ENCODE measurements around the gene NOX3.

The NOX3 gene

DNA sequence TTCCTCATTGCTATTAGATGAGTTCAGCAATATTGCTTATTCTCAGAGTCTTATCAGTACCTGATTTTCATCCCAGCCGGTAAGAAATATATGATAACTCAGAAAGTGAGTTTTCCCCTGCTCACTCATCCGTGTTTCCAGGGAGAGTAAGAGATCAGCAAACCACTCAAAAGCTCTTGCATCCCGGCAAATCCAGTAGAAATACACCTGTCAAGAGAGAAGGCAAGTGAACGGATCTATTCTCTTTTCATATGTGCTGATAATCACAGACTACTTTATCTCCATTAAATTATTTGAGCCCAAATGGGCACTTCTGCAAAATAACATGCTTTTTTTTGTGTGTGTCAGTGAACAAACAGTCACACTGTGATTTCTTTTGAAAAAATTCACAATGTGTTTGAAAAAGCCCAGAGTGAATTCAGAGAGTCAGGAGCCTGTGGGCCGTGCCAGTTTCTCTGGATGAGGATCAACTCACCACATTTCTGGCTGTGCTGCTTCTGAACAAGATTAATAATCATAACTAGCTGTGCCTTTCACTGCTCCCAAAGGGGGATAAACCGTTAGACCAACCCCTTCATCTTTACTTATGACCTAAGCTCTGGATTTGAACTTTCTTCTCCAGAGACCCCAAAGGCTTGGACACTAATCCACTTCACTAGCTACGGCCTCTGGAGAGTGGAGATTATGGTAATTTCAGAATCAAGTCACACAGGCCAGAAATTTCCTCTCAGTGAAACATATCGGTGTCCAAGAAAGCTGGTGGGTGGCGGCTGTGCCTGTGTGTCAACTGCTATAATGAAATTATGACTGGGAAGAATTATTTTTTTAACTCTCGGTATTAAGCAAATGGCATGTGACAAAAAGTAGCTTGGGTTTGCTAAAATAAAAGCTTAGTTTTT, 44.2 kb downstream of the NOX3 start:
- TF ChIP-seq, protein P1, sequence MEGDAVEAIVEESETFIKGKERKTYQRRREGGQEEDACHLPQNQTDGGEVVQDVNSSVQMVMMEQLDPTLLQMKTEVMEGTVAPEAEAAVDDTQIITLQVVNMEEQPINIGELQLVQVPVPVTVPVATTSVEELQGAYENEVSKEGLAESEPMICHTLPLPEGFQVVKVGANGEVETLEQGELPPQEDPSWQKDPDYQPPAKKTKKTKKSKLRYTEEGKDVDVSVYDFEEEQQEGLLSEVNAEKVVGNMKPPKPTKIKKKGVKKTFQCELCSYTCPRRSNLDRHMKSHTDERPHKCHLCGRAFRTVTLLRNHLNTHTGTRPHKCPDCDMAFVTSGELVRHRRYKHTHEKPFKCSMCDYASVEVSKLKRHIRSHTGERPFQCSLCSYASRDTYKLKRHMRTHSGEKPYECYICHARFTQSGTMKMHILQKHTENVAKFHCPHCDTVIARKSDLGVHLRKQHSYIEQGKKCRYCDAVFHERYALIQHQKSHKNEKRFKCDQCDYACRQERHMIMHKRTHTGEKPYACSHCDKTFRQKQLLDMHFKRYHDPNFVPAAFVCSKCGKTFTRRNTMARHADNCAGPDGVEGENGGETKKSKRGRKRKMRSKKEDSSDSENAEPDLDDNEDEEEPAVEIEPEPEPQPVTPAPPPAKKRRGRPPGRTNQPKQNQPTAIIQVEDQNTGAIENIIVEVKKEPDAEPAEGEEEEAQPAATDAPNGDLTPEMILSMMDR (IDR thresholded peaks at IDR 0.05; ENCODE audit: insufficient read depth, low read depth, low read length, missing control alignments), result no peak
- no peak for DNase-seq (ENCODE audit: low read depth)
- no peak overlapping the region for H3K4me3 ChIP-seq (ENCODE audit: low read depth, low read length)

DNA sequence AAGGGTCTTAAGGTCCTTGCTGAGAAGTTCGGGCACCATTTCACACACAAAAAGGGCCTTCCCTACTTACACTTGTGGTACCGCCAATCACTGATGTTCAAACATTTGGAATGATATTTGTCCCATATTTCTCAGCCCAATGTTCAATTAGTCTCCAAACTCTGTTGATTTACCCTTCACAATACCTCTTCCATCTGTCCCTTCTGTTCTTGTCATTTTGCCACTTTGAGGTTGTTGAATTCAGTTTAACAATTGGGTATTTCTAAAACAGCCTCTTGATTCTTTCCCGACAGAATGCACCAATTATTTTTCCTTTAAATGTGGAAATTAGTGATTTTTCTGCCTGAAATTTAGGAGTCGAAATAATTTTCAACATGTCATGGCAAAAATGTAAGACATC, 46.2 kb downstream of the NOX3 start:
- no peak overlapping the region for H3K4me3 ChIP-seq (ENCODE audit: low read depth, low read length)
- no peak for DNase-seq (ENCODE audit: low read depth)
- TF ChIP-seq, protein P1 (IDR thresholded peaks at IDR 0.05; ENCODE audit: insufficient read depth, low read depth, low read length, missing control alignments), result no peak

DNA sequence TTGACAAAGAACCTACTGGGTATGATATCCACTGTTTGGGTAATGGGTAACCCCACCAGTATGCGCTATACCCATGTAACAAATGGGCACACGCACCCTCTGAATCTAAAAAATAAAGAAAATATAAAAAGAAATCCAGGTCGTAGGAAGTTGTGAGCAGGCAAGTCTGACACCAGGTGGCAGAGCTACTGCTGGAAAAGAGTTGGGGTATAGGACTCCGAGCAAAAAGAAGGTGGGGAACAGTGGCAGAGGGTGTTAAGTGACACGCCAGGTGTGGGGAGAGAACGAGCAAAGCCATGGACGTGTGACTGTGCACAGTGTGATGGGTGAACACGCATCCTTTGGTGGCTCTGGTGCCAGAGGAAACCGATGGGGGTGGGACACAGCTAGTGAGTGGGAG, 46.7 kb downstream of the NOX3 start:
- no peak overlapping the region for H3K4me3 ChIP-seq (ENCODE audit: low read depth, low read length)
- DNase-seq (ENCODE audit: low read depth), result no peak
- TF ChIP-seq, protein P1 (IDR thresholded peaks at IDR 0.05; ENCODE audit: insufficient read depth, low read depth, low read length, missing control alignments), result no peak

DNA sequence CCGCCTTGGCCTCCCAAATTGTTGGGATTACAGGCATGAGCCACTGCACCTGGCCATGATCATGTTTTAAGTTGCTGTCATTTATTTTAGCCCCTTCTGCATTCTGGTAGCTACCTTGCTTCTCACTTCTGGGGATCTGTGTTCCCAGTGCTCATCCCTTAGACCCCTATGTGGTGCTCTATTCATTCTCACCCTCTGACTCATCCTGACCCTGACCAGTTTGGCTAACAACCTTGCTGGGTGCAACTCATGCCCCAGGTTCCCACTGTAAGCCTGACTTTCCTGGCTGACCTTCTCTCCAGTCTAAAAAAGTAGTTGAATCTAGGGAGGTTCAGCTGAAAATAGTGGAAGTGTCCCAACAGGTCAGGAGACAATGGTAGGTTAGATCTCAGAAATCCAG, 47.4 kb downstream of the NOX3 start:
- TF ChIP-seq, protein P1 (IDR thresholded peaks at IDR 0.05; ENCODE audit: insufficient read depth, low read depth, low read length, missing control alignments), result no peak
- DNase-seq (ENCODE audit: low read depth), result no peak
- H3K4me3 ChIP-seq (ENCODE audit: low read depth, low read length), result no peak overlapping the region

DNA sequence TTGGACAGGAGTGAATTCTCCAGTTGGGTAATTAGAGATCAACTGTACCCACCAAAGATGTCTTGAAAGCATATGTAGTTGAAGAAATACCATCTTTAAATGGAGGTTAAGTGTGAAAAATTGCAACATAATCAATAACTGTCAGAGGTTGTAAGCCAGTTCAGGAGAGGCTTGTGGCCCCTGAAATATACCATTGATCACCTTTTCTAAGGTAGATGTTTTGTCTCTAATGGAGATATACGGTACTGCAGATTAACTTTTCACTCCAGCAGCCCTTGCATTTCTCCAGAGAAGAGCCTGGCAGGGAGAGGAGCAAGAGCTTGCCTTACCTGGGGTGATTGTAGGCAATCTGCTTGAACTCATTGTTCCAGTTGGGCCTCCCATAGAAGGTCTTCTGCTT, 48.8 kb downstream of the NOX3 start:
- DNase-seq (ENCODE audit: low read depth), result no peak
- no peak overlapping the region for H3K4me3 ChIP-seq (ENCODE audit: low read depth, low read length)
- TF ChIP-seq, protein P1 (IDR thresholded peaks at IDR 0.05; ENCODE audit: insufficient read depth, low read depth, low read length, missing control alignments), result no peak

DNA sequence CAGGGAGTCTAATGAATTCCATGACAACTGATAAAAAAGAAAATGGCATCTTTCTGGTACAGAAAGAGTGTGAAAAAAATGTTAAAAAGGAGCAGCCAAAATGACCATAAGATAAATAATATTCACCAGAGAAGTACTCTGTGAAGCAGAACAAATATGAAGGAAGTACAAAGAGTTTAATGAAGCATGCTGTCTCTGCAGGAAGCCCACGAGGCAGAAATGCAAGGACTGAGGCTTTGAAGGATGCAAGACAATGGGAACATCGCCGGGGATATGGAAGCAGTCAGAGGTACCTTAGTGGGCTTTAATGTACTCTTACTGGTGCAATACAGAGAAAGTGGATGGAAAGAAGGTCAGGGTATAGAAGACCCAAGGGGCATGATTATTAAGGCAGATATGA, 50.7 kb downstream of the NOX3 start:
- H3K4me3 ChIP-seq (ENCODE audit: low read depth, low read length), result no peak overlapping the region
- DNase-seq (ENCODE audit: low read depth), result no peak

More for the DNA sequence above, 50.7 kb downstream of the NOX3 start:
- TF ChIP-seq, protein P1 (IDR thresholded peaks at IDR 0.05; ENCODE audit: insufficient read depth, low read depth, low read length, missing control alignments), result no peak

All from GM12865 (cell line).